ENCODE measurements around the gene COL1A2.

The COL1A2 gene

DNA sequence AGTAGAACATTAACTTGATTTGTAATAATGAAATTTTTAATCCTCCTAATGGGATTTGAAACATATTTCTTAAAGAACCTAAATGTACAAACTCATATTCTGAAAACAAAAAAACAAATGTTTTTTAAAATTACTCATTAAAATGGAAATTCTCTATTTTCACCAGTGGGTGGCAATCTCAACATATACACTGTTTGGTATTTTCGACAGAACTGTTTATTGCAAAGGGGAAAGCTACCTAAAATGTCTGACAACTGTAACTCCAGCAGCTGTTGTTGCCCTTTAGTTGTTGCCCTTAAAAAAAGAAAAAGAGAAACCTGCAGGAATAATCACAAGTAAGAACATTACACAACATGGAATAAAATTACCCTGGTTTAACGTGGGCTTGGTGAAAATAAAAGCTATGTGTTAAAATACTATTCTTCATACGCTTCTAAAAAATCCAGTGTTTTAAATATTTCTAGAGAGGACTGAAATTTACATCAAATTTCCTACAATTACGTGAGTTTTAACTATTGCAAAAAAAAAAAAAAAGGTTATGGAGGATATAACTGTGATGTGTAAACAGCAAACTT lies 54.5 kb downstream of the COL1A2 start:
- Histone ChIP-seq H3K9me3 (ENCODE audit: control insufficient read depth, insufficient read depth, low read length) (no peaks in the 10 kb centered on the region), H3K36me3 (ENCODE audit: control insufficient read depth, insufficient read depth, low read length) (no peaks in the 10 kb centered on the region), H3K9ac (ENCODE audit: low read depth, low read length) (no peak overlapping the region), H3K4me3 (ENCODE audit: low read depth, low read length) (no peak overlapping the region), H3K27ac (ENCODE audit: low read depth, low read length) (no peak overlapping the region), H3K4me1 (ENCODE audit: control insufficient read depth, insufficient read depth, low read length) (no peaks in the 10 kb centered on the region), H3K27me3 (ENCODE audit: control insufficient read depth, insufficient read depth, low read length) (no peaks in the 10 kb centered on the region)

DNA sequence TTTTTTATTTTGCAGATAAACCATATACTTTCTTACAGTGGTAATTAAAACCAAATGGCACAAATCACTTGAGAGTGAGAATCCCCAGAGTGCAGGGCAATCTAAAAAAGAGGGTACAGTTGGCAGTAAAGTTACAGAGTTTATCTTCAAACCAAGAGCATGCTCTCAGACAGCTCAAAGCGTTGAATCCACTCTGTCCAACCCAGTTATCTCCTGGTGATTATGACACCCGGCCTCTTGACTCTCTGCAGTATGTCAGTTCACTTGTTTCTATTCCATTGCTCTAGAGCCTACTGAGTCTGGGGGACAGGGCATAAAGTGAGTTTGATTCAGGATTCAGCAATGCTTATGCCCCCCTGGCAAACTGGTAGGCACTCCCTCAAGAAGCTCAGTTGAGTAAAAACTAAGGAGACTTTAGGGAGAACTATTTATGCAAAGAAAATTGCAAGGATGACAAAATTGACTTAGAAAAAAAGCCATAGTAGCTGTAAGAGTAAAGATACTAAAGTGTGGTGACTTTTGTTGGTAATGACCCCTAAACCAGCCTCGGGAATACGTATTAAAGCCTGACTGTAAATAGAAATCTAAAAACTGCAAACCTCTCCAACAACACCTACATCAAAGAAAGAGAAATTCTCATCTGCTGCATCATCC lies 55.5 kb downstream of the COL1A2 start:
- H3K27ac ChIP-seq (ENCODE audit: low read depth, low read length) = no peak overlapping the region
- no peak overlapping the region for H3K9ac ChIP-seq (ENCODE audit: low read depth, low read length)
- no peaks in the 10 kb centered on the region for H3K36me3 ChIP-seq (ENCODE audit: control insufficient read depth, insufficient read depth, low read length)
- no peaks in the 10 kb centered on the region for H3K9me3 ChIP-seq (ENCODE audit: control insufficient read depth, insufficient read depth, low read length)
- H3K4me3 ChIP-seq (ENCODE audit: low read depth, low read length) = no peak overlapping the region
- H3K4me1 ChIP-seq (ENCODE audit: control insufficient read depth, insufficient read depth, low read length) = no peaks in the 10 kb centered on the region
- H3K27me3 ChIP-seq (ENCODE audit: control insufficient read depth, insufficient read depth, low read length) = no peaks in the 10 kb centered on the region

GRCh38 chr7:94451187-94451586 lies 56.5 kb downstream of the COL1A2 start:
- Histone ChIP-seq H3K36me3 (ENCODE audit: control insufficient read depth, insufficient read depth, low read length) (no peaks in the 10 kb centered on the region), H3K27ac (ENCODE audit: low read depth, low read length) (no peak overlapping the region), H3K9me3 (ENCODE audit: control insufficient read depth, insufficient read depth, low read length) (no peaks in the 10 kb centered on the region), H3K27me3 (ENCODE audit: control insufficient read depth, insufficient read depth, low read length) (no peaks in the 10 kb centered on the region), H3K4me1 (ENCODE audit: control insufficient read depth, insufficient read depth, low read length) (no peaks in the 10 kb centered on the region), H3K9ac (ENCODE audit: low read depth, low read length) (no peak overlapping the region), H3K4me3 (ENCODE audit: low read depth, low read length) (no peak overlapping the region)

DNA sequence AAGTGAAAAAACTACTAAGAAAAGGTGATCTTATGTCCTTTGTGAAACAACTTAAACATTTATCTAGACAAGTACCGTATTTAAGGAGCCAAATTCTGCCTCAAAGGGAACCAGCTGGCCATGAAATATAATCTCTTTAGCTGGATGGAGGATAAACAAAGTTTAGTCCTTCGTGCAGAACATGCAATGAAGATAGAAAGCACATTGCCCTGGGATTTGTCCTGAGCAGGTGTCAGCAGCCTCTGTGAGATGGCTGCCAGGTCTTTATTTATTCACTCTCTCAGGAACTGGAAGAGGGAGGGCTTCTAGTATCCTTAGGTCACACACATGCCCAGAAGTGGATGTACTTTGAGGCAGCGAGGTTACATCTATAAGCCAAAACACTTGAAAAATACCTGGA lies 57.5 kb downstream of the COL1A2 start:
- Histone ChIP-seq H3K9me3 (ENCODE audit: control insufficient read depth, insufficient read depth, low read length) (no peaks in the 10 kb centered on the region), H3K36me3 (ENCODE audit: control insufficient read depth, insufficient read depth, low read length) (no peaks in the 10 kb centered on the region), H3K4me1 (ENCODE audit: control insufficient read depth, insufficient read depth, low read length) (no peaks in the 10 kb centered on the region), H3K27ac (ENCODE audit: low read depth, low read length) (no peak overlapping the region), H3K4me3 (ENCODE audit: low read depth, low read length) (no peak overlapping the region), H3K9ac (ENCODE audit: low read depth, low read length) (no peak overlapping the region), H3K27me3 (ENCODE audit: control insufficient read depth, insufficient read depth, low read length) (no peaks in the 10 kb centered on the region)

DNA sequence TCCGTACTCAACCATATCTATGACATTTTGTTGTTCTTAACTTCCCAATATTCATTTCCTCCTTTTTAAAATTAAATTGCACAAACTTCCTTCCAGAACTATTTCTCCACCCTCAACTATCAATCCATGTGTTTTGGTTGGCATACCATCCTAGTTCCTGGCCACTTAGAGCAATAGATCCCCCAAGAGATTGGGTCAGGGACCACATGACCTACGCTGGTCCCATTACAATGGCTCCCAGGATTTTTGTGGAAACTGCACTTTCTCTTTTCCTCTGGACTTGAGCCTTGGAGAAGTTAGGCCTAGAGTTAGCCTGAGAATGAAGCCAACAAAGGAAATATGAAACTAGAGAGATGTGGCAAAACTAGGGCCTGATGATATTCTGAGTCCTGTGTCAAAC lies 59.2 kb downstream of the COL1A2 start:
- Histone ChIP-seq H3K36me3 (ENCODE audit: control insufficient read depth, insufficient read depth, low read length) (no peaks in the 10 kb centered on the region), H3K9ac (ENCODE audit: low read depth, low read length) (no peak overlapping the region), H3K27ac (ENCODE audit: low read depth, low read length) (no peak overlapping the region), H3K4me1 (ENCODE audit: control insufficient read depth, insufficient read depth, low read length) (no peaks in the 10 kb centered on the region), H3K27me3 (ENCODE audit: control insufficient read depth, insufficient read depth, low read length) (no peaks in the 10 kb centered on the region), H3K9me3 (ENCODE audit: control insufficient read depth, insufficient read depth, low read length) (no peaks in the 10 kb centered on the region), H3K4me3 (ENCODE audit: low read depth, low read length) (no peak overlapping the region)

GRCh38 chr7:94458041-94458440 lies 63.3 kb downstream of the COL1A2 start:
- Histone ChIP-seq H3K4me3 (ENCODE audit: low read depth, low read length) (no peak overlapping the region), H3K27me3 (ENCODE audit: control insufficient read depth, insufficient read depth, low read length) (no peaks in the 10 kb centered on the region), H3K9ac (ENCODE audit: low read depth, low read length) (no peak overlapping the region), H3K4me1 (ENCODE audit: control insufficient read depth, insufficient read depth, low read length) (no peaks in the 10 kb centered on the region), H3K27ac (ENCODE audit: low read depth, low read length) (no peak overlapping the region), H3K9me3 (ENCODE audit: control insufficient read depth, insufficient read depth, low read length) (no peaks in the 10 kb centered on the region), H3K36me3 (ENCODE audit: control insufficient read depth, insufficient read depth, low read length) (no peaks in the 10 kb centered on the region)

DNA sequence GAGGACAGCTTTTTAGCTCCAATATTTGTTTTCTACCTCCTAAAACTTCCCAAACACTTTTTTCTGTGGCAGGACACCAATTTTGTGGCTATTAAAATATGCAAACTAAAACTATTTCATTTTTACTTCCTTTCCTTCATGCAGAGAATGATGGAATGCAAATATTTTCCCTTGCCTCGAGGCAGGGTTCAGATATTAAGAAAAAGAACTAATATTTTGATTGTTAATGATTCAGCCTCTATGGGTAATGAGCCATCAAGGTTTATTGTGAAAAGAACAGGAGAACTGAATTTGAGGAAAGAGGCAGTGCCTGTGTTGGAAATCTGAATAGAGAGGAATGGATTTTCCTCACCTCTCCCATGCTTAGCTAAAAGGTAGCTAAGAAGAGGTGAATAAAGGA lies 71.8 kb downstream of the COL1A2 start:
- Histone ChIP-seq H3K36me3 (ENCODE audit: control insufficient read depth, insufficient read depth, low read length) (no peaks in the 10 kb centered on the region), H3K27me3 (ENCODE audit: control insufficient read depth, insufficient read depth, low read length) (no peaks in the 10 kb centered on the region), H3K27ac (ENCODE audit: low read depth, low read length) (no peak overlapping the region), H3K9ac (ENCODE audit: low read depth, low read length) (no peak overlapping the region), H3K4me3 (ENCODE audit: low read depth, low read length) (no peak overlapping the region), H3K9me3 (ENCODE audit: control insufficient read depth, insufficient read depth, low read length) (no peaks in the 10 kb centered on the region), H3K4me1 (ENCODE audit: control insufficient read depth, insufficient read depth, low read length) (peaks cover 6% of the 10 kb centered on the region)

- no peak overlapping the region for H3K4me3 ChIP-seq (ENCODE audit: low read depth, low read length)
- no peak overlapping the region for H3K27ac ChIP-seq (ENCODE audit: low read depth, low read length)
- H3K9ac ChIP-seq (ENCODE audit: low read depth, low read length) = no peak overlapping the region
- H3K4me1 ChIP-seq (ENCODE audit: control insufficient read depth, insufficient read depth, low read length) = peaks cover 6% of the 10 kb centered on the region
- no peaks in the 10 kb centered on the region for H3K36me3 ChIP-seq (ENCODE audit: control insufficient read depth, insufficient read depth, low read length)
- no peaks in the 10 kb centered on the region for H3K9me3 ChIP-seq (ENCODE audit: control insufficient read depth, insufficient read depth, low read length)
- H3K27me3 ChIP-seq (ENCODE audit: control insufficient read depth, insufficient read depth, low read length) = no peaks in the 10 kb centered on the region
Measured at GRCh38 chr7:94471604-94472003, 76.9 kb downstream of the COL1A2 start.

- no peaks in the 10 kb centered on the region for H3K9me3 ChIP-seq (ENCODE audit: control insufficient read depth, insufficient read depth, low read length)
- H3K4me1 ChIP-seq (ENCODE audit: control insufficient read depth, insufficient read depth, low read length) = peaks cover 6% of the 10 kb centered on the region
- no peaks in the 10 kb centered on the region for H3K36me3 ChIP-seq (ENCODE audit: control insufficient read depth, insufficient read depth, low read length)
- no peaks in the 10 kb centered on the region for H3K27me3 ChIP-seq (ENCODE audit: control insufficient read depth, insufficient read depth, low read length)
- no peak overlapping the region for H3K4me3 ChIP-seq (ENCODE audit: low read depth, low read length)
- H3K9ac ChIP-seq (ENCODE audit: low read depth, low read length) = no peak overlapping the region
- no peak overlapping the region for H3K27ac ChIP-seq (ENCODE audit: low read depth, low read length)
Measured at GRCh38 chr7:94472608-94473007, 77.9 kb downstream of the COL1A2 start.

- no peak overlapping the region for H3K4me3 ChIP-seq (ENCODE audit: low read depth, low read length)
- no peaks in the 10 kb centered on the region for H3K36me3 ChIP-seq (ENCODE audit: control insufficient read depth, insufficient read depth, low read length)
- H3K27ac ChIP-seq (ENCODE audit: low read depth, low read length) = no peak overlapping the region
- no peaks in the 10 kb centered on the region for H3K4me1 ChIP-seq (ENCODE audit: control insufficient read depth, insufficient read depth, low read length)
- H3K27me3 ChIP-seq (ENCODE audit: control insufficient read depth, insufficient read depth, low read length) = no peaks in the 10 kb centered on the region
- no peaks in the 10 kb centered on the region for H3K9me3 ChIP-seq (ENCODE audit: control insufficient read depth, insufficient read depth, low read length)
- no peak overlapping the region for H3K9ac ChIP-seq (ENCODE audit: low read depth, low read length)
Measured at GRCh38 chr7:94476251-94476840, 81.7 kb downstream of the COL1A2 start.

GRCh38 chr7:94477878-94478277 lies 83.2 kb downstream of the COL1A2 start:
- Histone ChIP-seq H3K9me3 (ENCODE audit: control insufficient read depth, insufficient read depth, low read length) (no peaks in the 10 kb centered on the region), H3K27me3 (ENCODE audit: control insufficient read depth, insufficient read depth, low read length) (no peaks in the 10 kb centered on the region), H3K36me3 (ENCODE audit: control insufficient read depth, insufficient read depth, low read length) (no peaks in the 10 kb centered on the region), H3K27ac (ENCODE audit: low read depth, low read length) (no peak overlapping the region), H3K9ac (ENCODE audit: low read depth, low read length) (no peak overlapping the region), H3K4me3 (ENCODE audit: low read depth, low read length) (no peak overlapping the region), H3K4me1 (ENCODE audit: control insufficient read depth, insufficient read depth, low read length) (no peaks in the 10 kb centered on the region)

Data from HUES48 (cell line).